ENCODE results near the gene UFSP1.

- TF ChIP-seq EZH2 (optimal IDR thresholded peaks at IDR 0.05; ENCODE audit: low read depth, low read length) (no peak), CTCF (IDR thresholded peaks at IDR 0.05; ENCODE audit: low read length) (no peak)
Measured at GRCh38 chr7:100859856-100860255, 29.7 kb downstream of the UFSP1 start.
